ENCODE data around the gene LRRN4CL. TPM values are rescaled to one million over a fixed set of nuclear protein-coding genes. Genes with fewer than 3 reads are reported as not detected.

The LRRN4CL gene
- total and polyA plus RNA-seq, 2 of the 4 experiments (the other 2 are of a cell fraction), result 0.36 to 0.84 TPM

GRCh38 chr11:62724171-62724570 lies 34.8 kb upstream of the LRRN4CL start:
- Histone ChIP-seq H2BK120ac (ENCODE audit: low read depth, low read length) (no peak overlapping the region), H3K27me3 (ENCODE audit: control insufficient read depth, insufficient read depth, low read length) (no peaks in the 10 kb centered on the region), H3K4me3 (ENCODE audit: insufficient read depth, low read depth, low read length) (no peak overlapping the region), H4K5ac (ENCODE audit: low read depth, low read length) (no peak overlapping the region), H3K14ac (replicated peaks; ENCODE audit: low read depth, low read length) (no peak overlapping the region), H3K56ac (ENCODE audit: extremely low read depth, insufficient read depth, low read length) (no peak overlapping the region; the same call in 1 of the 2 replicates), H2BK5ac (ENCODE audit: low read depth, low read length, poor library complexity, severe bottlenecking) (no peak overlapping the region), H3K36me3 (ENCODE audit: control insufficient read depth, insufficient read depth, low read length) (peaks cover 41% of the 10 kb centered on the region), H3K27ac (ENCODE audit: insufficient read depth, low read length) (0 out of 2 replicates have a peak overlapping the region, but pooled peaks have one; percentile 9), H3K79me1 (ENCODE audit: low read depth in 1 of 2, low read length in 2 of 2) (peaks cover 35 to 48% of the 10 kb centered on the region in 2 experiments), H3K4me2 (ENCODE audit: low read depth, low read length) (peak overlapping the region; percentile 62), H3K23ac (ENCODE audit: low read depth, low read length) (peak overlapping the region; percentile 78; the same call in 1 of the 2 replicates), H2AK9ac (replicated peaks; ENCODE audit: low read depth, low read length, poor library complexity) (no peak overlapping the region), H2AK5ac (ENCODE audit: low read depth, low read length) (no peak overlapping the region), H3K9me3 (ENCODE audit: control insufficient read depth, insufficient read depth, low read length) (no peaks in the 10 kb centered on the region), H4K20me1 (ENCODE audit: insufficient read depth, low read length) (peaks cover 48% of the 10 kb centered on the region), H3K4ac (ENCODE audit: low read depth, low read length) (no peak overlapping the region), H3K18ac (ENCODE audit: low read depth, low read length) (no peak overlapping the region), H3K9ac (ENCODE audit: low read depth, low read length) (peak overlapping the region; percentile 44; the same call in 1 of the 2 replicates), H3K4me1 (ENCODE audit: control insufficient read depth, insufficient read depth, low read length) (peaks cover 4% of the 10 kb centered on the region; the same call in 1 of the 2 replicates), H2BK20ac (ENCODE audit: low read depth, low read length) (no peak overlapping the region), H3K9me1 (ENCODE audit: insufficient read depth, low read length) (peaks cover 8% of the 10 kb centered on the region; the same call in 1 of the 2 replicates), H4K8ac (ENCODE audit: low read depth in 2 of 2, low read length in 2 of 2) (no peak overlapping the region), H4K91ac (ENCODE audit: insufficient read depth, low read depth, low read length) (no peak overlapping the region), H2AFZ (replicated peaks; ENCODE audit: low read length, poor library complexity) (no peak overlapping the region), H2BK15ac (ENCODE audit: low read depth, low read length) (no peak overlapping the region)
- 69% methylated on average over 2 of the region's 8 CpGs; no CpG with 5 or more reads in 1 of the 2 experiments for WGBS, 2 experiments (ENCODE audit: extremely low coverage in 2 of 2, insufficient read length in 1 of 2)
- POLR2A ChIA-PET (ENCODE audit: unreplicated experiment), result interaction anchor here (0.9 kb wide), 1 partner anchor 13 kb away, joined by 3 read pairs; no protein-coding TSS in a partner anchor
- ATAC-seq (ENCODE audit: low read depth) (no peak), DNase-seq (no peak)
- in situ Hi-C loops (cut with MboI; ENCODE audit: low sequenced_read_pairs), result no loop called here
- intact Hi-C loops (cut with micrococcal nuclease), result no loop called here
- no peak for TF ChIP-seq ELK1 (IDR thresholded peaks at IDR 0.05; ENCODE audit: borderline replicate concordance, low read depth, low read length)
- TF ChIP-seq NFE2L2 (IDR thresholded peaks at IDR 0.05; ENCODE audit: low read depth, low read length), result no peak
- TF ChIP-seq RCOR1 (IDR thresholded peaks at IDR 0.05; ENCODE audit: insufficient replicate concordance, low read length), result no peak
- no peak for TF ChIP-seq USF2 (IDR thresholded peaks at IDR 0.05; ENCODE audit: low read depth, low read length)
- no peak for TF ChIP-seq CEBPB (IDR thresholded peaks at IDR 0.05; ENCODE audit: low read depth, low read length)
- TF ChIP-seq CTCF (conservative IDR thresholded peaks at IDR 0.05; ENCODE audit: low read depth, low read length), result no peak
- TF ChIP-seq BHLHE40 (IDR thresholded peaks at IDR 0.05; ENCODE audit: low read depth, low read length), result no peak
- no peak for TF ChIP-seq MAFK (IDR thresholded peaks at IDR 0.05; ENCODE audit: low read depth, low read length)
- no peak for TF ChIP-seq RFX5 (IDR thresholded peaks at IDR 0.05; ENCODE audit: low read depth, low read length)
- dilution Hi-C loops (cut with HindIII; ENCODE audit: low sequenced_read_pairs, unreplicated experiment), result no loop called here
- CTCF ChIA-PET, result interaction anchor here (0.9 kb wide), 1 partner anchor 18 kb away, joined by 3 read pairs; no protein-coding TSS in a partner anchor
- BruUV-seq (replicated peaks), result no TSS peak
